HG02970 (cell line): ENCODE data around the gene CT45A1.
"Not testable (repeated sequence)": the region's sequence is repeated elsewhere in the genome, so short reads cannot be mapped to it uniquely, and the experiment has no call there.

Experiments used
- ATAC-seq: cut with Tn5 transposase; IDR thresholded peaks from one replicate; pipeline ENCODE4 v1.9.1; 2021; ENCODE audit warnings: mild to moderate bottlenecking, moderate library complexity, moderate number of reproducible peaks; ENCODE audit not compliant: unreplicated experiment, low FRiP score

CT45A1 gene, protein sequence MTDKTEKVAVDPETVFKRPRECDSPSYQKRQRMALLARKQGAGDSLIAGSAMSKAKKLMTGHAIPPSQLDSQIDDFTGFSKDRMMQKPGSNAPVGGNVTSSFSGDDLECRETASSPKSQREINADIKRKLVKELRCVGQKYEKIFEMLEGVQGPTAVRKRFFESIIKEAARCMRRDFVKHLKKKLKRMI

DNA sequence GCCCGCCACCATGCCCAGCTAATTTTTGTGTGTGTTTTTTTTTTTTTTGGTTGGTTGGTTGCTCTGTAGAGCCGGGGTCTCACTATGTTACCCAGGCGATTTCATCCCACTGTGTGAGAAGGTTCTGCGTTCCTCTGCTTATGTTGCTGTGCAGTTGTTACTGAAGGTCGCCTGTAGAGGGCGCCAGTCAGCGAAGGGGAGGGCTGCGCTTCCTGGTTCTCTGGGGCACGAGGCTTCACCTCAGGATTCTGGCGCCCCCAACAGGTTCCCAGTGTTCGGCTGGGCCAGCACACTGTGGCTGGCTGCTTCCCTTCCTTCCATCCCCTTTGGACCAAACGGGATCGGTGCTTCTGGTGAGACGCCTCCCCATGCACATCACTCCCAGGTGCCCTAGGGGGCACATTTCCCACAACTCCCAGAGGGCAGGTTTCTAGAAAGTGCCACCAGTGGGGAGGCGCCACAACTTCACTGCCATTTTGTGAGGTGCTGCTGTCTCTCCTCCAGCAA is at the start of gene CT45A1:
Gene CT45A1 (plus strand): TSS at position 457 of the 507 bp plus-strand sequence. CDS start 5,302 bp downstream, outside the sequence.
- ATAC-seq, result not testable (repeated sequence)

DNA sequence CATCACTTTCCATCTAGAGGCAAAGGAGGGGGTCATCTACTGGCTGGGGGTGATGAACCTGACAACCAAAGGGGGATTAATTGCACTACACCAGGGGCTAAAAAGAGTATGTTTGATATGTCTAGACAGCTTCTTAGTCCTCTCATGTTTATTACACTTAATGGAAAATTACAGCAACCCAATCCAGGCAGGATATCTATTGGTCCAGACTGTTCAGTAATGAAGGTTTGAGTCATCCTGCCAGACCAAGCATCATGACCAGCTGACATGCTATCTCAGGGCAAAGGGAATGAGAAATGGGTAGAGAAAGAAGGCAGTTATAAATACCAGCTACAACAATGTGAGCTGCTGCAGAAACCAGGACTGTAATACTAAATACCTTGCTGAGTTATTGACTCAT is 40.5 kb upstream of the CT45A1 start:
- not testable (repeated sequence) for ATAC-seq

DNA sequence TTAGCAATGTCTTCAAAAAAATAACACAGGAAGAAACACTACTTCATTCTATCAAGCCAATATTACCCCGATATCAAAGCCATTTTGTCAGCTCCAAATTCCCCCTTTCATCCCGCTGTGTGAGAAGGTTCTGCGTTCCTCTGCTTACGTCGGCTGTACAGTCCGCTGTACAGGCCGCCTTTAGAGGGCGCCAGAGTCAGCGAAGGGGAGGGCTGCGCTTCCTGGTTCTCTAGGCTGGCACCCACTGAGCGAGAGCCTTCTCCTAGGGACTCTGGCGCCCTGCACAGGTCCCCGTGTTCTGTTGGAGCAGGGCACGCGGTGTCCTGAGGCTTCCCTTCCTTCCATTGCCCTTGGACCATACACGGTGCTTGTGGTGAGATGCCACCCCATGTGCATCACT is 25.3 kb upstream of the CT45A1 start:
- ATAC-seq, result no peak

DNA sequence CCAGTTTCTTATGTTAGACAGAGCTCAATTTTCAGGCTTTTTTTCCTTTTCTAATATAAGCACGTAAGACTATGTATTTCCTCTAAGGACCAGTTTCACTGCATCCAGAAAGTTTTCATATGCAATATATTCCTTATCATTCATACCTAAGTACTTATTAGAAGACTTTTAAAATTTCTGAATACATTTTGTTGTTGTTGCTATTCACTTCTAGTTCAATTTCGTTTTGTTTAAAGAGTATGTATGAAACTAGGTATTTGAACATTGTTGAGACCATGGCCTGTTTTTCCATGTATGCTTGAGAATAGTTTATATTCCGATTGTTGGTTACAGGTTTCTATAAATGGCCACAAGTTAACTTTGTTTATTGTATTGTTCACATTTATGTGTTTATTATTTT is 18.0 kb upstream of the CT45A1 start:
- ATAC-seq, result no peak

GRCh38 chrX:135697601-135698000 is 15.8 kb upstream of the CT45A1 start:
- ATAC-seq, result no peak

GRCh38 chrX:135698924-135699323 is 14.5 kb upstream of the CT45A1 start:
- no peak for ATAC-seq

- no peak for ATAC-seq
Measured at GRCh38 chrX:135707880-135708279, 5.6 kb upstream of the CT45A1 start.

DNA sequence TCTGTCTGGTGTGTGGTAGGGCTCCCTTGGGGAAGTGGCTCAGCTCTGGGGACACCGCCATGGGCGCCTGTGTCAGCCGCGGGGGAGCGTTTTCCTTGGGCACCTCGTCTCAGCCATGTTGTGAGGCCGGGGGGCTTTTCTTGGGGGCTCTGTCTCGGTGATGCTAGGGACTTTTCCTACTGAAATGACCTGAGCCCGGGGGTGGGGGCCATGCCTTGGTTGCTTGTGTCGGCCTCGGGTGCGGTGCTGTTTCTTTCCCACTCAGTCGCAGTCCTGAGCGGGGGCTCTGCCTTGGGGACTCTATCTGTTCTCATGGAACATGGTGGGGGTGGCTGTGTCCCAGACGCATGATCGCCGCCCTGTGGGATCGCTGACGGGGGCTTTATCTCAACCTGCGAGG is 356 bp downstream of the CT45A1 start:
- ATAC-seq, result no peak

DNA sequence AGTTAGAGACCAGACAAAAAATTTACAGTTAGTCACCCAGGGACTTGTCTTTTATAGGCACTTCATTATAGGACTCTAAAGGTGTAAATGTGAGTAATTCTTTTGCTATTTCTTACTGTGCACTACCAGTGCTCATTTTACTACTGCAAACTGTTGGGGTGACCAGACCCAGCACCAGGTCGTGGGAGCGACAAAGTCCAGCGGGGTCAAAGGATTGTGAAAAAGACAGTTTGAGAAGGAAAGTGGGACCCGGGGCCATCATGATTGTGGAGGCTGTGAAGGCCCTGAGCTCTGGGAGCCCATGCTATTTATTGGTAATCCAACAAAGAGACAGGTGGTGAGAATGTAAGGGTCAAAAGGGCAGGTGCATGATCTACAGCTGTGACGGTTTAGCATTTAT is 21.2 kb downstream of the CT45A1 start:
- ATAC-seq, result not testable (repeated sequence)

- ATAC-seq, result no peak
Measured at GRCh38 chrX:135737366-135738071, 24.1 kb downstream of the CT45A1 start.

DNA sequence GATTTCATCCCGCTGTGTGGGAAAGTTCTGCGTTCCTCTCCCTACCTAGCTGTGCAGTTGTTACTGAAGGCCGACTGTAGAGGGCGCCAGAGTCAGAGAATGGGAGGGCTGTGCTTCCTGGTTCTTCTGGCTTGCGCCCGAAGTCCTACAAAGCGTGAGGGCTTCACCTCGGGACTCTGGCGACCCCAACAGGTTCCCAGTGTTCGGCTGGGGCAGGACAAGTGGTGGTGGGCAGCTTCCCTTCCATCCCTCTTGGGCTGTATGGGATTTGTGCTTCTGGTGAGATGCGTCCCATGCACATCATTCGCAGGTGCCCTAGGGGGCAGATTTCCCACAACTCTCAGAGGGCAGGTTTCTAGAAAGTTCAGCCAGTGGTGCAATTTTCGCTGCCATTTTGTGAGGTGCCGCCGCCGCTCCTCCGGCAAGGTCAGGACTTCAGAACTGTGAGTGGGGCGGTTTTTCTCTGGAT is 27.3 kb downstream of the CT45A1 start:
- ATAC-seq, result no peak

DNA sequence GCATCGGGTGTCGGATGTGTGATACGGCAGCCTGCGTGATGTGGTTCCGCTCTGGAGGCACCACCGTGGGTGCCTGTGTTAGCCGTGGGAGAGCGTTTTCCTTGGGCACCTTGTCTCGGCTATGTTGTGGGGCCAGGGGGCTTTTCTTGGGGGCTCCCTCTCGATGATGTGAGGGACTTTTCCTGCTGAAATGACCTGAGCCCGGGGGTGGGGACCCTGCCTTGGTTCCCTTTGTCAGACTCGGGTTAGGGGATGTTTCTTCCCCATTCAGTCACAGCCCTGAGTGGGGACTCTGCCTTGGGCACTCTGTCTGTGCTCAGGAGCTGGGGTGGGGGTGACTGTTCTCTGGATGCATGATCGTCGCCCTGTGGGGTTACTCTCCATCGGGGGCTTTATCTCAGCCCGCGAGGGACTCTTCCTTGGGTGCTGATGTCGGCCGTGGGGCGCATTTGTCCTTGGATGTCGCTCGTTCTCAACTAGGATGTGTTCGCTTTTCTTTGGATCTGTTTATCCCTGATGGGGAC is 27.8 kb downstream of the CT45A1 start:
- no peak for ATAC-seq

DNA sequence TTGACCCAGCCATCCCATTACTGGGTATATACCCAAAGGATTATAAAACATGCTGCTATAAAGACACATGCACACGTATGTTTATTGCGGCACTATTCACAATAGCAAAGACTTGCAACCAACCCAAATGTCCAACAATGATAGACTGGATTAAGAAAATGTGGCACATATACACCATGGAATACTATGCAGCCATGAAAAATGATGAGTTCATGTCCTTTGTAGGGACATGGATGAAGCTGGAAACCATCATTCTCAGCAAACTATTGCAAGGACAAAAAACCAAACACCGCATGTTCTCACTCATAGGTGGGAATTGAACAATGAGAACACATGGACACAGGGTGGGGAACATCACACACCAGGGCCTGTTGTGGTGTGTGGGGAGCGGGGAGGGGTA is 31.3 kb downstream of the CT45A1 start:
- not testable (repeated sequence) for ATAC-seq

DNA sequence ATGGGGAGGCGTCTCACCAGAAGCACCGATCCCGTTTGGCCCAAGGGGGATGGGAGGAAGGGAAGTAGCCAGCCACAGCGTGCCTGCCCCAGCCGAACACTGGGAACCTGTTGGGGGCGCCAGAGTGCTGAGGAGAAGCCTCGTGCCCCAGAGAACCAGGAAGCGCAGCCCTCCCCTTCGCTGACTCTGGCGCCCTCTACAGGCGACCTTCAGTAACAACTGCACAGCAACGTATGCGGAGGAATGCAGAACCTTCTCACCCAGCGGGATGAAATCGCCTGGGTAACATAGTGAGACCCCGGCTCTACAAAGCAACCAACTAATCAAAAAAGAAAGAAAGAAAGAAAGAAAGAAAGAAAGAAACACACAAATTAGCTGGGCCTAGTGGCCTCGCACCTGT is 54.7 kb downstream of the CT45A1 start, which contains the start of gene CT45A3:
Gene CT45A3 (minus strand): TSS at position 101 of the 400 bp plus-strand sequence. CDS start 3,747 bp downstream, outside the sequence.
- not testable (repeated sequence) for ATAC-seq
